ENCODE data around the gene PHIP. TPM values are rescaled to one million over a fixed set of nuclear protein-coding genes. Genes with fewer than 3 reads are reported as not detected.

The PHIP gene
- total RNA-seq, 1 donor from 2014 or later, result 13.0 TPM

DNA sequence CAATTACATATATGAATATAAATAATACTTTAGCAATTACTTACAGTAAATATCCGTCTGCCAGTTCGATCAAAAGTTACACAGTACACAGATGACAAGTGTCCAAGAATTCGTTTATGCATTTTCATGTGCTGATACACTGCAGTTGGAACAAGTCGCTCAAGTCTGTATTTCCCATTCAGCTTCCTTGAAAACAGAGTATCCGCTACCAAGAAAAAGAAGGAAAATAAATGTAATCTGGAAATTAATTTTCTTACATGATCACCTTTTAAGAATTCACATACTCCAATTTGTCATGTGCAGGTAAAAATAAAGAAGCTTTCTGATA, 35.3 kb downstream of the PHIP start:
- H3K4me3 ChIP-seq, result no peak overlapping the region
- no peak overlapping the region for H3K27ac ChIP-seq (replicated peaks)
- H3K27me3 ChIP-seq (ENCODE audit: low read depth), result no peaks in the 10 kb centered on the region
- DNase-seq, result no peak
- peaks cover 16% of the 10 kb centered on the region for H3K4me1 ChIP-seq
- peaks cover 32% of the 10 kb centered on the region for H3K36me3 ChIP-seq
- TF ChIP-seq, protein P1, sequence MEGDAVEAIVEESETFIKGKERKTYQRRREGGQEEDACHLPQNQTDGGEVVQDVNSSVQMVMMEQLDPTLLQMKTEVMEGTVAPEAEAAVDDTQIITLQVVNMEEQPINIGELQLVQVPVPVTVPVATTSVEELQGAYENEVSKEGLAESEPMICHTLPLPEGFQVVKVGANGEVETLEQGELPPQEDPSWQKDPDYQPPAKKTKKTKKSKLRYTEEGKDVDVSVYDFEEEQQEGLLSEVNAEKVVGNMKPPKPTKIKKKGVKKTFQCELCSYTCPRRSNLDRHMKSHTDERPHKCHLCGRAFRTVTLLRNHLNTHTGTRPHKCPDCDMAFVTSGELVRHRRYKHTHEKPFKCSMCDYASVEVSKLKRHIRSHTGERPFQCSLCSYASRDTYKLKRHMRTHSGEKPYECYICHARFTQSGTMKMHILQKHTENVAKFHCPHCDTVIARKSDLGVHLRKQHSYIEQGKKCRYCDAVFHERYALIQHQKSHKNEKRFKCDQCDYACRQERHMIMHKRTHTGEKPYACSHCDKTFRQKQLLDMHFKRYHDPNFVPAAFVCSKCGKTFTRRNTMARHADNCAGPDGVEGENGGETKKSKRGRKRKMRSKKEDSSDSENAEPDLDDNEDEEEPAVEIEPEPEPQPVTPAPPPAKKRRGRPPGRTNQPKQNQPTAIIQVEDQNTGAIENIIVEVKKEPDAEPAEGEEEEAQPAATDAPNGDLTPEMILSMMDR (IDR thresholded peaks at IDR 0.05; ENCODE audit: borderline replicate concordance), result no peak
- no peaks in the 10 kb centered on the region for H3K9me3 ChIP-seq (replicated peaks)
- intact Hi-C loops (cut with micrococcal nuclease), result no loop called here

DNA sequence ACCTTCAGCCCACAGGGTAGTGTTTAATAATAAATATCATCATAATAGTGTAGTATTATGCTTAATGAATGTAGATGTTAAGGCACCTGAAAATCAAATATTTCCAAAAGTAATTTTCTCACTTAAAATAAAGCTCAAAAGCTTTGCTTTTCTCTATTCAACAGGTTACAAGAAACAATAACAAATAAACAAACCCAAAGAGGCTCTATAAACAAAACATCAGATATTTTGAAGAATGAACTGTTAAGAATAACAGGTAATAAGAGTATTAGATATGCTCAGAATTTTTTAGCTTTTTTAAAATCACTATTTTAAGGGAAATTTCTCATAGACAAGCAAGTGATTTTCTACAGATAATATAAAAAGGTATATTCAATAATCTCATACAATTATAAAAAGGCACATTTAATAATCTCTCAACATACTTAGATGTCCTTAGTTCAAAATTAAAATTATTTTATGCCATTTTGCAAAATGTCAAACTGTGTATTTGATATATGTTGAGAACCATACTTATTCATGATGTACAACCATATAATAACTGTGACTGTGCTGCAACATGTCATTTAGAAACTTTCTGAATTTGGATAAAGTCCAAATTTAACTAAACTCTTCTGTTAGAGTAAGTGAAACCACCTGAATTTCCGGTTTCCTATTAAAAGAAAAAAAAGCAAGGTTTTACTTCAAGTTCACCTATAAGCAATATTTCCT, 35.8 kb downstream of the PHIP start:
- Histone ChIP-seq H3K36me3 (peaks cover 38% of the 10 kb centered on the region), H3K9me3 (replicated peaks) (no peaks in the 10 kb centered on the region), H3K27ac (replicated peaks) (no peak overlapping the region), H3K4me3 (no peak overlapping the region), H3K4me1 (peaks cover 16% of the 10 kb centered on the region), H3K27me3 (ENCODE audit: low read depth) (no peaks in the 10 kb centered on the region)
- DNase-seq, result no peak
- intact Hi-C loops (cut with micrococcal nuclease), result no loop called here
- TF ChIP-seq, protein P1 (IDR thresholded peaks at IDR 0.05; ENCODE audit: borderline replicate concordance), result no peak

GRCh38 chr6:79040083-79040482, 38.0 kb downstream of the PHIP start:
- no peak overlapping the region for H3K27ac ChIP-seq (replicated peaks)
- DNase-seq, result no peak
- no peaks in the 10 kb centered on the region for H3K9me3 ChIP-seq (replicated peaks)
- H3K4me3 ChIP-seq, result no peak overlapping the region
- peaks cover 40% of the 10 kb centered on the region for H3K36me3 ChIP-seq
- TF ChIP-seq, protein P1 (IDR thresholded peaks at IDR 0.05; ENCODE audit: borderline replicate concordance), result no peak
- peaks cover 16% of the 10 kb centered on the region for H3K4me1 ChIP-seq
- H3K27me3 ChIP-seq (ENCODE audit: low read depth), result no peaks in the 10 kb centered on the region
- intact Hi-C loops (cut with micrococcal nuclease), result no loop called here

DNA sequence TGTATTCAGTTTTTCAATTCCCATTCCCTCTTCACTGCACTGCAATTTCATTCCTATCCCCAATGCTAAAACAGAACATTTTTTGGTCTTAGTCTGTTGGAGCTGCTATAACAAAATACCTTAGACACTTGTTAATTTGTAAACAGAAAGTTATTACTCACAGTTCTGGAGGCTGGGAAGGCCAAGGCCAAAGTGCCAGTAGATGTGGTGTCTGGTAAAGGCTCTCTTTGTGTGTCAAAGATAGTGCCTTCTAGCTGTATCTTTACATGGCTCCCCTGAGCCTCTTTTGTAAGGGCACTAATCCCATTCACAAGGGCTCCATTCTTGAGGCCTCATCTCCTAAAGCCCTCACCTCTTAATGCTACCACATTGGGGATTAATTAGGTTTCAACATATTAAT, 40.0 kb downstream of the PHIP start:
- no peak for DNase-seq
- intact Hi-C loops (cut with micrococcal nuclease), result no loop called here
- TF ChIP-seq, protein P1 (IDR thresholded peaks at IDR 0.05; ENCODE audit: borderline replicate concordance), result no peak
- Histone ChIP-seq H3K9me3 (replicated peaks) (no peaks in the 10 kb centered on the region), H3K4me3 (no peak overlapping the region), H3K27me3 (ENCODE audit: low read depth) (no peaks in the 10 kb centered on the region), H3K36me3 (peaks cover 42% of the 10 kb centered on the region), H3K27ac (replicated peaks) (no peak overlapping the region), H3K4me1 (peaks cover 8% of the 10 kb centered on the region)

GRCh38 chr6:79034865-79035264, 43.2 kb downstream of the PHIP start:
- H3K27me3 ChIP-seq (ENCODE audit: low read depth), result no peaks in the 10 kb centered on the region
- TF ChIP-seq, protein P1 (IDR thresholded peaks at IDR 0.05; ENCODE audit: borderline replicate concordance), result no peak
- H3K27ac ChIP-seq (replicated peaks), result no peak overlapping the region
- no peaks in the 10 kb centered on the region for H3K9me3 ChIP-seq (replicated peaks)
- no peak overlapping the region for H3K4me3 ChIP-seq
- H3K4me1 ChIP-seq, result peaks cover 10% of the 10 kb centered on the region
- H3K36me3 ChIP-seq, result peaks cover 25% of the 10 kb centered on the region
- no peak for DNase-seq
- intact Hi-C loops (cut with micrococcal nuclease), result no loop called here

Data from left ventricle myocardium inferior (tissue), 1 donor.